Astrocyte (in vitro differentiated cells and primary cell): ENCODE data around the gene TTYH2. TPM values are rescaled to one million over a fixed set of nuclear protein-coding genes. Genes with fewer than 3 reads are reported as not detected.

Experiments
- DNase-seq: peaks from one replicate; pipeline ENCODE4 v3.0.0-alpha.2; 2010; ENCODE audit warnings: low read depth
- FAIRE-seq: peaks from 2 replicates; lab custom pipeline; 2011; peaks lifted over from hg19 to GRCh38; lab: Jason Lieb, UNC
- H2AFZ ChIP-seq: 2 replicates; pipeline ENCODE4 v1.6.0; 2012; ENCODE audit warnings: low read depth, low read length, inconsistent platforms
- H3K27ac ChIP-seq: 2 replicates; pipeline ENCODE4 v1.5.1; 2011; ENCODE audit warnings: low read depth, low read length, inconsistent platforms
- H3K27me3 ChIP-seq: 2 replicates; pipeline ENCODE4 v1.6.0; 2011; ENCODE audit warnings: low read length, inconsistent platforms; ENCODE audit not compliant: insufficient read depth
- H3K36me3 ChIP-seq: 2 replicates; pipeline ENCODE4 v1.5.1; 2011; ENCODE audit warnings: low read length, inconsistent platforms; ENCODE audit not compliant: insufficient read depth
- H3K4me1 ChIP-seq: 2 replicates; pipeline ENCODE4 v1.5.1; 2011; ENCODE audit warnings: low read length, inconsistent platforms; ENCODE audit not compliant: insufficient read depth
- H3K4me2 ChIP-seq: 2 replicates; pipeline ENCODE4 v1.6.0; 2012; ENCODE audit warnings: low read length, inconsistent platforms
- H3K4me3 ChIP-seq: 2 replicates; pipeline ENCODE4 v1.5.1; 2011; ENCODE audit warnings: low read depth, mild to moderate bottlenecking, low read length, inconsistent platforms; ENCODE audit not compliant: insufficient read depth
- H3K79me2 ChIP-seq: 2 replicates; pipeline ENCODE4 v1.6.0; 2012; ENCODE audit warnings: mild to moderate bottlenecking, low read length, inconsistent platforms; ENCODE audit not compliant: insufficient read depth
- H3K9ac ChIP-seq: 2 replicates; pipeline ENCODE4 v1.6.0; 2012; ENCODE audit warnings: mild to moderate bottlenecking, low read length, inconsistent platforms
- H3K9me3 ChIP-seq: 2 replicates; pipeline ENCODE4 v1.5.1; 2012; ENCODE audit warnings: low read depth, mild to moderate bottlenecking, low read length, inconsistent platforms; ENCODE audit not compliant: insufficient read depth
- H4K20me1 ChIP-seq: 2 replicates; pipeline ENCODE4 v1.6.0; 2012; ENCODE audit warnings: low read length, inconsistent platforms; ENCODE audit not compliant: insufficient read depth
- H3K27ac Mint-ChIP-seq: one replicate; pipeline ENCODE4 v1.8.0; 2021; ENCODE audit warnings: mild to moderate bottlenecking, mixed read lengths; ENCODE audit not compliant: unreplicated experiment
- H3K27me3 Mint-ChIP-seq: one replicate; pipeline ENCODE4 v1.8.0; 2021; ENCODE audit warnings: low read depth, mixed read lengths; ENCODE audit not compliant: unreplicated experiment
- H3K36me3 Mint-ChIP-seq: one replicate; pipeline ENCODE4 v1.8.0; 2021; ENCODE audit warnings: low read depth, mixed read lengths; ENCODE audit not compliant: unreplicated experiment
- H3K4me1 Mint-ChIP-seq: one replicate; pipeline ENCODE4 v1.8.0; 2021; ENCODE audit warnings: low read depth, mixed read lengths; ENCODE audit not compliant: unreplicated experiment
- H3K4me3 Mint-ChIP-seq: one replicate; pipeline ENCODE4 v1.8.0; 2021; ENCODE audit warnings: mild to moderate bottlenecking, moderate library complexity, mixed read lengths; ENCODE audit not compliant: unreplicated experiment
- H3K9me3 Mint-ChIP-seq: one replicate; pipeline ENCODE4 v1.8.0; 2021; ENCODE audit warnings: mild to moderate bottlenecking, mixed read lengths; ENCODE audit not compliant: unreplicated experiment
- CTCF ChIP-seq: IDR thresholded peaks from 2 replicates; pipeline ENCODE4 v1.5.1; 2011; ENCODE audit warnings: low read depth, mild to moderate bottlenecking, inconsistent platforms, low read length, moderate library complexity; ENCODE audit not compliant: insufficient read depth
- EZH2 ChIP-seq: IDR thresholded peaks from 2 replicates; pipeline ENCODE4 v1.6.1; 2012; ENCODE audit warnings: mild to moderate bottlenecking, low read length, inconsistent platforms; ENCODE audit not compliant: insufficient read depth
- total RNA-seq: library from RNA; stranded (reverse); gene quantifications from 2 replicates; pipeline ENCODE4 v1.2.1, GENCODE V29; 2021

Gene TTYH2
- total RNA-seq, 1 donor from 2014 or later: 8.0 TPM

GRCh38 chr17:74199306-74200092 lies 13.9 kb upstream of the TTYH2 start:
- H3K9me3 Mint-ChIP-seq: no peaks in the 10 kb centered on the region
- Histone ChIP-seq H3K4me3 (no peak overlapping the region), H3K4me2 (peak overlapping the region; percentile 59), H3K9ac (no peak overlapping the region), H3K4me1 (peaks cover 1% of the 10 kb centered on the region), H3K27me3 (peaks cover 45% of the 10 kb centered on the region), H2AFZ (peak overlapping the region; percentile 62), H4K20me1 (peaks cover 9% of the 10 kb centered on the region), H3K79me2 (peaks cover 11% of the 10 kb centered on the region), H3K36me3 (peaks cover 2% of the 10 kb centered on the region), H3K27ac (no peak overlapping the region), H3K9me3 (no peaks in the 10 kb centered on the region)
- peaks cover 3% of the 10 kb centered on the region for H3K4me1 Mint-ChIP-seq
- peaks cover 6% of the 10 kb centered on the region for H3K36me3 Mint-ChIP-seq
- peaks cover 45% of the 10 kb centered on the region for H3K27me3 Mint-ChIP-seq
- no peak overlapping the region for H3K4me3 Mint-ChIP-seq
- DNase-seq (no peak), FAIRE-seq (no peak)
- no peak overlapping the region for H3K27ac Mint-ChIP-seq
- TF ChIP-seq EZH2 (no peak), CTCF (peak; percentile 81)

- H4K20me1 ChIP-seq: peaks cover 14% of the 10 kb centered on the region
- TF ChIP-seq EZH2: no peak
- no peak for TF ChIP-seq CTCF
- Mint-ChIP-seq H3K27me3 (peaks cover 39% of the 10 kb centered on the region), H3K9me3 (no peaks in the 10 kb centered on the region), H3K36me3 (peaks cover 10% of the 10 kb centered on the region), H3K4me1 (peaks cover 6% of the 10 kb centered on the region), H3K4me3 (no peak overlapping the region), H3K27ac (no peak overlapping the region)
- peaks cover 6% of the 10 kb centered on the region for H3K36me3 ChIP-seq
- no peak overlapping the region for H3K27ac ChIP-seq
- no peak overlapping the region for H3K4me3 ChIP-seq
- no peaks in the 10 kb centered on the region for H3K9me3 ChIP-seq
- peaks cover 7% of the 10 kb centered on the region for H3K4me1 ChIP-seq
- DNase-seq (no peak), FAIRE-seq (no peak)
- H3K9ac ChIP-seq: no peak overlapping the region
- peaks cover 39% of the 10 kb centered on the region for H3K27me3 ChIP-seq
- peaks cover 17% of the 10 kb centered on the region for H3K79me2 ChIP-seq
- H3K4me2 ChIP-seq: no peak overlapping the region
- H2AFZ ChIP-seq: no peak overlapping the region
Measured at GRCh38 chr17:74200112-74200511, 13.3 kb upstream of the TTYH2 start.

- H3K36me3 Mint-ChIP-seq: peaks cover 13% of the 10 kb centered on the region
Measured at GRCh38 chr17:74201250-74201649, 12.1 kb upstream of the TTYH2 start.

More at GRCh38 chr17:74201250-74201649, 12.1 kb upstream of the TTYH2 start:
- DNase-seq: no peak
- peaks cover 18% of the 10 kb centered on the region for H3K4me1 ChIP-seq
- no peak for FAIRE-seq
- H4K20me1 ChIP-seq: peaks cover 25% of the 10 kb centered on the region
- no peak overlapping the region for H3K4me3 ChIP-seq
- Mint-ChIP-seq H3K9me3 (no peaks in the 10 kb centered on the region), H3K4me1 (peaks cover 9% of the 10 kb centered on the region), H3K27ac (no peak overlapping the region), H3K27me3 (peaks cover 27% of the 10 kb centered on the region), H3K4me3 (no peak overlapping the region)
- H3K79me2 ChIP-seq: peaks cover 29% of the 10 kb centered on the region
- H3K4me2 ChIP-seq: no peak overlapping the region
- no peaks in the 10 kb centered on the region for H3K9me3 ChIP-seq
- no peak for TF ChIP-seq CTCF
- TF ChIP-seq EZH2: no peak
- H3K27ac ChIP-seq: no peak overlapping the region
- peaks cover 31% of the 10 kb centered on the region for H3K27me3 ChIP-seq
- H3K9ac ChIP-seq: no peak overlapping the region
- H3K36me3 ChIP-seq: peaks cover 16% of the 10 kb centered on the region
- no peak overlapping the region for H2AFZ ChIP-seq
